ENCODE results near the gene SLC16A12. TPM values are rescaled to one million over a fixed set of nuclear protein-coding genes. Genes with fewer than 3 reads are reported as not detected.
A peak's percentile ranks its signal among the peaks of the same experiment; 100 is the strongest.

Gene SLC16A12
- total and polyA plus RNA-seq, 4 donors, result 0.03 to 10.7 (median 0.94) TPM

DNA sequence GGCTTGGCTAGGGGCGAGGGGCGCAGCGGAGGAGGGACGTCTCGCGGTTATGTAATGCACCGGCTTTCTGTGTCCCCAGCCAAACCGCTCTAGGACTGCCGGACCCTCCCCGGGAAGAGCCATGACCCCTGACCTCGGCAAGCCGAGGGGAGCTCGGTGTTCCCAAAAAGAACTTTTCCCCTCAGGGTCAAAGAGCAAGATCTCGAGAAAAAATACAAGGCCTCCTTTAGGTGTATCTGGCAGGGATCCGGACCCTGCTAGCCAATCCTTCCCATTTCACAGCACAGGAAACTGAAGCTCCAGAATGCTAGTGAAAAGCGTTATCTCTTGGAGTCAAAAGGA lies 590 bp upstream of the SLC16A12 start:
- DNase-seq (ENCODE audit: low spot score), result no peak
- no peaks in the 10 kb centered on the region for H3K27me3 ChIP-seq (ENCODE audit: control insufficient read depth in 4 of 4, insufficient read depth in 4 of 4, low read length in 3 of 4)
- peaks cover 6 to 11% (median 10%) of the 10 kb centered on the region in 4 donors for H3K4me1 ChIP-seq (ENCODE audit: control insufficient read depth in 4 of 4, insufficient read depth in 4 of 4, low read length in 3 of 4)
- 14% methylated on average over 16 of the region's 16 CpGs for WGBS
- H3K4me3 ChIP-seq (ENCODE audit: low read depth in 1 of 3, low read length in 3 of 3), result peak overlapping the region; percentile 45 to 60 (median 46)
- no peaks in the 10 kb centered on the region for H3K9me3 ChIP-seq (ENCODE audit: control insufficient read depth in 4 of 4, low read length in 3 of 4)
- no peaks in the 10 kb centered on the region for H3K36me3 ChIP-seq (ENCODE audit: control insufficient read depth in 4 of 4, insufficient read depth in 3 of 4, low read depth in 1 of 4, low read length in 3 of 4)
- H3K9ac ChIP-seq (ENCODE audit: low read depth in 1 of 2, low read length in 2 of 2), result no peak overlapping the region
- TF ChIP-seq HNF4A (conservative IDR thresholded peaks at IDR 0.05) (peak in 1 of 2 donors; percentile 55), RAD21 (IDR thresholded peaks at IDR 0.05) (no peak), RXRA (IDR thresholded peaks at IDR 0.05) (no peak), JUND (IDR thresholded peaks at IDR 0.05) (no peak), EGR1 (IDR thresholded peaks at IDR 0.05; ENCODE audit: low read depth in 2 of 2) (no peak), ATF3 (IDR thresholded peaks at IDR 0.05) (no peak)
- no peak overlapping the region for H3K27ac ChIP-seq (ENCODE audit: low read depth in 1 of 2, low read length in 2 of 2)

DNA sequence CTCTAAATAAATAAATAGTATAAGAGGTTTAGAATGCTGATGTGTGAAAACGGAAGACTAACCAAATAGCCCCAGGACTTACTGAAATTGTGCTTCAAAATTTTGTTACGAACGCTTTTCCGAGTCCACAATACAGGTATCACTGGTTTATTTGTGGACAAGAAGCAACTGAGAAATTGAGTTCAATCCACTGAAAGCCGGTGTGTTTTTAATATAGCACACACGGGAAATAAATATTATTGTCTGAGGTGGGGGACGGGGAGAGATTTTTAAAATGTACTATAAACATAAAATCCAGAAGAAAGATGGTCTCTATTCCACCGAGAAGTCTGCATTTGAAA lies 598 bp downstream of the SLC16A12 start:
- Histone ChIP-seq H3K27ac (ENCODE audit: low read depth in 1 of 2, low read length in 2 of 2) (no peak overlapping the region), H3K9me3 (ENCODE audit: control insufficient read depth in 4 of 4, low read length in 3 of 4) (no peaks in the 10 kb centered on the region), H3K36me3 (ENCODE audit: control insufficient read depth in 4 of 4, insufficient read depth in 3 of 4, low read depth in 1 of 4, low read length in 3 of 4) (no peaks in the 10 kb centered on the region), H3K9ac (ENCODE audit: low read depth in 1 of 2, low read length in 2 of 2) (no peak overlapping the region), H3K4me3 (ENCODE audit: low read depth in 1 of 3, low read length in 3 of 3) (peak overlapping the region in 2 of 3 donors; percentile 46 to 60), H3K4me1 (ENCODE audit: control insufficient read depth in 4 of 4, insufficient read depth in 4 of 4, low read length in 3 of 4) (peaks cover 6 to 11% (median 10%) of the 10 kb centered on the region in 4 donors), H3K27me3 (ENCODE audit: control insufficient read depth in 4 of 4, insufficient read depth in 4 of 4, low read length in 3 of 4) (no peaks in the 10 kb centered on the region)
- 19% methylated on average over 8 of the region's 8 CpGs for WGBS
- no peak for DNase-seq (ENCODE audit: low spot score)
- TF ChIP-seq FOXA2 (IDR thresholded peaks at IDR 0.05) (no peak), SP1 (IDR thresholded peaks at IDR 0.05) (no peak), CTCF (IDR thresholded peaks at IDR 0.05; ENCODE audit: low read depth, low read length, missing input control) (no peak), TAF1 (conservative IDR thresholded peaks at IDR 0.05) (no peak), HNF4A (conservative IDR thresholded peaks at IDR 0.05) (no peak), JUND (IDR thresholded peaks at IDR 0.05) (no peak), EGR1 (IDR thresholded peaks at IDR 0.05; ENCODE audit: low read depth in 2 of 2) (no peak), NR2F2 (IDR thresholded peaks at IDR 0.05) (no peak), YY1 (IDR thresholded peaks at IDR 0.05) (no peak), FOXA1 (IDR thresholded peaks at IDR 0.05) (no peak), REST (IDR thresholded peaks at IDR 0.05) (no peak)
- TF ChIP-seq, protein P1, sequence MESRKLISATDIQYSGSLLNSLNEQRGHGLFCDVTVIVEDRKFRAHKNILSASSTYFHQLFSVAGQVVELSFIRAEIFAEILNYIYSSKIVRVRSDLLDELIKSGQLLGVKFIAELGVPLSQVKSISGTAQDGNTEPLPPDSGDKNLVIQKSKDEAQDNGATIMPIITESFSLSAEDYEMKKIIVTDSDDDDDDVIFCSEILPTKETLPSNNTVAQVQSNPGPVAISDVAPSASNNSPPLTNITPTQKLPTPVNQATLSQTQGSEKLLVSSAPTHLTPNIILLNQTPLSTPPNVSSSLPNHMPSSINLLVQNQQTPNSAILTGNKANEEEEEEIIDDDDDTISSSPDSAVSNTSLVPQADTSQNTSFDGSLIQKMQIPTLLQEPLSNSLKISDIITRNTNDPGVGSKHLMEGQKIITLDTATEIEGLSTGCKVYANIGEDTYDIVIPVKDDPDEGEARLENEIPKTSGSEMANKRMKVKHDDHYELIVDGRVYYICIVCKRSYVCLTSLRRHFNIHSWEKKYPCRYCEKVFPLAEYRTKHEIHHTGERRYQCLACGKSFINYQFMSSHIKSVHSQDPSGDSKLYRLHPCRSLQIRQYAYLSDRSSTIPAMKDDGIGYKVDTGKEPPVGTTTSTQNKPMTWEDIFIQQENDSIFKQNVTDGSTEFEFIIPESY (IDR thresholded peaks at IDR 0.05), result no peak

All from liver (tissue), 9 donors.